HG03558 (cell line): ENCODE measurements around the gene ZBED1.
"Not testable (repeated sequence)": the region's sequence is repeated elsewhere in the genome, so short reads cannot be mapped to it uniquely, and the experiment has no call there.

Source experiments
- ATAC-seq: cut with Tn5 transposase; IDR thresholded peaks from one replicate; pipeline ENCODE4 v1.9.1; 2021; ENCODE audit warnings: moderate number of reproducible peaks; ENCODE audit not compliant: unreplicated experiment; ENCODE audit errors: extremely low read depth

ZBED1 gene

GRCh38 chrX:2500803-2501558, at the start of gene ZBED1, which contains the start of gene DHRSX:
TSS of gene ZBED1 (minus strand) at chrX:2500976. CDS start at chrX:2490719, 10,257 bp downstream.
TSS of gene DHRSX (minus strand) at chrX:2500976. CDS start at chrX:2500925, 51 bp downstream.
- no peak for ATAC-seq

- no peak for ATAC-seq
Observed at GRCh38 chrX:2549876-2550275, 49.1 kb upstream of the ZBED1 start.

- no peak for ATAC-seq
Observed at GRCh38 chrX:2548711-2549423, 48.1 kb upstream of the ZBED1 start.

GRCh38 chrX:2547736-2548135, 47.0 kb upstream of the ZBED1 start:
- no peak for ATAC-seq

- no peak for ATAC-seq
Observed at GRCh38 chrX:2546496-2546895, 45.7 kb upstream of the ZBED1 start.

GRCh38 chrX:2545144-2545543, 44.4 kb upstream of the ZBED1 start:
- ATAC-seq, result no peak

- ATAC-seq, result no peak
Observed at GRCh38 chrX:2542826-2543521, 42.2 kb upstream of the ZBED1 start.

- no peak for ATAC-seq
Observed at GRCh38 chrX:2541603-2542002, 40.8 kb upstream of the ZBED1 start.

GRCh38 chrX:2540426-2540947, 39.7 kb upstream of the ZBED1 start:
- ATAC-seq, result no peak

- no peak for ATAC-seq
Observed at GRCh38 chrX:2539586-2539985, 38.8 kb upstream of the ZBED1 start.

GRCh38 chrX:2538031-2538757, 37.4 kb upstream of the ZBED1 start:
- no peak for ATAC-seq

- ATAC-seq, result no peak
Observed at GRCh38 chrX:2536974-2537373, 36.2 kb upstream of the ZBED1 start.

- ATAC-seq, result no peak
Observed at GRCh38 chrX:2536141-2536540, 35.4 kb upstream of the ZBED1 start.

GRCh38 chrX:2534261-2535021, 33.7 kb upstream of the ZBED1 start:
- not testable (repeated sequence) for ATAC-seq

GRCh38 chrX:2533424-2533823, 32.6 kb upstream of the ZBED1 start:
- ATAC-seq, result no peak

- no peak for ATAC-seq
Observed at GRCh38 chrX:2526390-2526789, 25.6 kb upstream of the ZBED1 start.

- no peak for ATAC-seq
Observed at GRCh38 chrX:2523911-2524310, 23.1 kb upstream of the ZBED1 start.

- ATAC-seq, result no peak
Observed at GRCh38 chrX:2521927-2522386, 21.2 kb upstream of the ZBED1 start.
